ENCODE results near the gene CPA3.

CPA3 gene

DNA sequence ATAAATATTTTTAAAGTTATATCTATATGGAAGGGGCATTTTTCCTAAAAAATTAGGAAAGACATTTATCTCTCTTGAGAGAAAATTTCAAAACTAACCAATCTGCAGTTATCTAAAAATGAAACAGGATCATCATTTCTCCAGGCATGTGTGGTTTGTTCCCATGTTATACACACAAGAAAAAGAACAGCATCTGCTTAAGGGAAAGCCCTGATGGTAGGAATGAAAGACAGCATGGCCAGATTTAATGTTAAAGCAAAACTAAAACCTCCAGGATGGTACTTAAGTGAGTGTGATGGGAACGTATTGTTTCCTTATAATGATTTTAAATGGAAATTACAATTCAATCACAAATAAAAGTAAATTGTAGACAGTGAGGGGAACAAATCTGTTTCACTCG is 80.0 kb downstream of the CPA3 start:
- H3K9me3 ChIP-seq (ENCODE audit: control insufficient read depth, insufficient read depth, low read depth, low read length) = no peaks in the 10 kb centered on the region
- no peak overlapping the region for H3K4me3 ChIP-seq (ENCODE audit: low read depth, low read length)
- no peaks in the 10 kb centered on the region for H3K4me1 ChIP-seq (ENCODE audit: control insufficient read depth, insufficient read depth, low read length)
- no peaks in the 10 kb centered on the region for H3K36me3 ChIP-seq (ENCODE audit: control insufficient read depth in 2 of 2, insufficient read depth in 1 of 2, low read length in 2 of 2)
- TF ChIP-seq ZNF132 (tag by site-specific recombination; IDR thresholded peaks at IDR 0.05; ENCODE audit: borderline replicate concordance) = no peak
- TF ChIP-seq ZNF394 (tag by site-specific recombination; IDR thresholded peaks at IDR 0.05; ENCODE audit: borderline replicate concordance) = no peak
- TF ChIP-seq ZNF169 (tag by site-specific recombination; IDR thresholded peaks at IDR 0.05) = no peak
- TF ChIP-seq ZNF624 (tag by site-specific recombination; IDR thresholded peaks at IDR 0.05) = no peak
- no peak for TF ChIP-seq ZNF670 (tag by site-specific recombination; IDR thresholded peaks at IDR 0.05; ENCODE audit: low read depth)
- TF ChIP-seq ZNF223 (tag by site-specific recombination; IDR thresholded peaks at IDR 0.05) = no peak
- no peak for TF ChIP-seq ZNF600 (tag by site-specific recombination; IDR thresholded peaks at IDR 0.05)
- TF ChIP-seq ZNF121 (tag by site-specific recombination; IDR thresholded peaks at IDR 0.05) = no peak
- no peak for TF ChIP-seq ZNF239 (tag by site-specific recombination; IDR thresholded peaks at IDR 0.05)
- TF ChIP-seq, protein P1, sequence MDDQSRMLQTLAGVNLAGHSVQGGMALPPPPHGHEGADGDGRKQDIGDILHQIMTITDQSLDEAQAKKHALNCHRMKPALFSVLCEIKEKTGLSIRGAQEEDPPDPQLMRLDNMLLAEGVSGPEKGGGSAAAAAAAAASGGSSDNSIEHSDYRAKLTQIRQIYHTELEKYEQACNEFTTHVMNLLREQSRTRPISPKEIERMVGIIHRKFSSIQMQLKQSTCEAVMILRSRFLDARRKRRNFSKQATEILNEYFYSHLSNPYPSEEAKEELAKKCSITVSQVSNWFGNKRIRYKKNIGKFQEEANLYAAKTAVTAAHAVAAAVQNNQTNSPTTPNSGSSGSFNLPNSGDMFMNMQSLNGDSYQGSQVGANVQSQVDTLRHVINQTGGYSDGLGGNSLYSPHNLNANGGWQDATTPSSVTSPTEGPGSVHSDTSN (CRISPR knock-in tag; IDR thresholded peaks at IDR 0.05) = no peak
- TF ChIP-seq OSR2 (tag by site-specific recombination; IDR thresholded peaks at IDR 0.05) = no peak
- no peak for TF ChIP-seq MEIS1 (CRISPR knock-in tag; IDR thresholded peaks at IDR 0.05; ENCODE audit: borderline replicate concordance)
- TF ChIP-seq IKZF3 (tag by site-specific recombination; IDR thresholded peaks at IDR 0.05) = no peak
- no peak for TF ChIP-seq WT1 (tag by site-specific recombination; IDR thresholded peaks at IDR 0.05)
- TF ChIP-seq KLF9 (tag by site-specific recombination; IDR thresholded peaks at IDR 0.05; ENCODE audit: low read depth) = no peak
- no peak for TF ChIP-seq MYNN (tag by site-specific recombination; IDR thresholded peaks at IDR 0.05; ENCODE audit: borderline replicate concordance)
- TF ChIP-seq, protein P2, sequence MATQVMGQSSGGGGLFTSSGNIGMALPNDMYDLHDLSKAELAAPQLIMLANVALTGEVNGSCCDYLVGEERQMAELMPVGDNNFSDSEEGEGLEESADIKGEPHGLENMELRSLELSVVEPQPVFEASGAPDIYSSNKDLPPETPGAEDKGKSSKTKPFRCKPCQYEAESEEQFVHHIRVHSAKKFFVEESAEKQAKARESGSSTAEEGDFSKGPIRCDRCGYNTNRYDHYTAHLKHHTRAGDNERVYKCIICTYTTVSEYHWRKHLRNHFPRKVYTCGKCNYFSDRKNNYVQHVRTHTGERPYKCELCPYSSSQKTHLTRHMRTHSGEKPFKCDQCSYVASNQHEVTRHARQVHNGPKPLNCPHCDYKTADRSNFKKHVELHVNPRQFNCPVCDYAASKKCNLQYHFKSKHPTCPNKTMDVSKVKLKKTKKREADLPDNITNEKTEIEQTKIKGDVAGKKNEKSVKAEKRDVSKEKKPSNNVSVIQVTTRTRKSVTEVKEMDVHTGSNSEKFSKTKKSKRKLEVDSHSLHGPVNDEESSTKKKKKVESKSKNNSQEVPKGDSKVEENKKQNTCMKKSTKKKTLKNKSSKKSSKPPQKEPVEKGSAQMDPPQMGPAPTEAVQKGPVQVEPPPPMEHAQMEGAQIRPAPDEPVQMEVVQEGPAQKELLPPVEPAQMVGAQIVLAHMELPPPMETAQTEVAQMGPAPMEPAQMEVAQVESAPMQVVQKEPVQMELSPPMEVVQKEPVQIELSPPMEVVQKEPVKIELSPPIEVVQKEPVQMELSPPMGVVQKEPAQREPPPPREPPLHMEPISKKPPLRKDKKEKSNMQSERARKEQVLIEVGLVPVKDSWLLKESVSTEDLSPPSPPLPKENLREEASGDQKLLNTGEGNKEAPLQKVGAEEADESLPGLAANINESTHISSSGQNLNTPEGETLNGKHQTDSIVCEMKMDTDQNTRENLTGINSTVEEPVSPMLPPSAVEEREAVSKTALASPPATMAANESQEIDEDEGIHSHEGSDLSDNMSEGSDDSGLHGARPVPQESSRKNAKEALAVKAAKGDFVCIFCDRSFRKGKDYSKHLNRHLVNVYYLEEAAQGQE (tag by site-specific recombination; IDR thresholded peaks at IDR 0.05) = no peak
- POLR2A ChIA-PET = no interaction called here
- no peak overlapping the region for H3K27ac ChIP-seq (ENCODE audit: extremely low read depth, low read depth, low read length)
- CTCF ChIA-PET = interaction anchor here (0.8 to 8.0 kb wide), 5 partner anchors 64 to 225 kb away, joined by 3 to 115 read pairs (median 9); no protein-coding TSS in a partner anchor
